Spleen (tissue), 11 donors: ENCODE measurements around the gene CCL16. TPM values are rescaled to one million over a fixed set of nuclear protein-coding genes. Genes with fewer than 3 reads are reported as not detected.

ENCODE experiments used
- DNase-seq: peaks from one replicate; pipeline ENCODE4 v3.0.0-alpha.2; 2020
- H3K27ac ChIP-seq, 8 donors: fragments of 200-600 bp; sonication (generic) in 7 of 8; 1 replicate in 4 of 8; 2 replicates in 4 of 8; pipeline versions ENCODE4 v1.5.0 to v1.8.0; 2016 to 2021; ENCODE audit warnings: inconsistent platforms in 4 of 8, mild to moderate bottlenecking in 4 of 8, moderate library complexity in 1 of 8
- H3K27me3 ChIP-seq, 7 donors: fragments of 200-600 bp; sonication (generic) in 6 of 7; replicated peaks in 1 of 7; 1 replicate in 4 of 7; 2 replicates in 3 of 7; pipeline versions ENCODE4 v1.5.0 to v1.8.0; 2016 to 2021; ENCODE audit warnings: inconsistent platforms in 3 of 7, mild to moderate bottlenecking in 1 of 7
- H3K36me3 ChIP-seq, 6 donors: fragments of 200-600 bp; sonication (generic) in 5 of 6; 1 replicate in 4 of 6; 2 replicates in 2 of 6; pipeline versions ENCODE4 v1.5.0 to v1.8.0; 2016 to 2021; ENCODE audit warnings: inconsistent platforms in 2 of 6
- H3K4me1 ChIP-seq, 6 donors: fragments of 200-600 bp; sonication (generic) in 5 of 6; 1 replicate in 3 of 6; 2 replicates in 3 of 6; pipeline versions ENCODE4 v1.5.0 to v1.8.0; 2016 to 2021; ENCODE audit warnings: inconsistent platforms in 3 of 6
- H3K4me3 ChIP-seq, 8 donors: fragments of 200-600 bp; sonication (generic) in 7 of 8; 1 replicate in 4 of 8; 2 replicates in 4 of 8; pipeline versions ENCODE4 v1.5.0 to v1.8.0; 2016 to 2021; ENCODE audit warnings: inconsistent platforms in 4 of 8, mild to moderate bottlenecking in 4 of 8, moderate library complexity in 2 of 8
- H3K9me3 ChIP-seq, 8 donors: fragments of 200-600 bp; sonication (generic) in 7 of 8; 1 replicate in 4 of 8; 2 replicates in 4 of 8; pipeline versions ENCODE4 v1.5.0 to v1.8.0; 2016 to 2021; ENCODE audit warnings: inconsistent platforms in 4 of 8
- POLR2A ChIP-seq, 3 donors: fragments of 450-650 bp; IDR thresholded peaks; one replicate each; pipeline ENCODE4 v1.5.1; 2017; ENCODE audit warnings: antibody characterized with exemption in 3 of 3, mild to moderate bottlenecking in 1 of 3
- POLR2AphosphoS5 ChIP-seq, 3 donors: sonication (generic); formaldehyde crosslinking; IDR thresholded peaks; one replicate each; pipeline ENCODE4 v1.5.1; 2017; ENCODE audit warnings: antibody characterized with exemption in 3 of 3
- WGBS, 5 donors: extraction: QIAGEN DNeasy Blood & Tissue Kit in 3 of 5; methylation state at CpG; one replicate each; pipeline versions ENCODE4 v1.1.5 to v1.1.7; 2013 to 2018; 5-methylcytosine and 5-hydroxymethylcytosine counted together
- intact Hi-C: fragments of 100-400 bp; cut with DNase I; formaldehyde crosslinking; loops from one replicate; pipeline ENCODE4 v1.15.0; 2023; ENCODE audit warnings: low total_unique reads
- polyA plus RNA-seq, 3 donors: library from polyadenylated mRNA; stranded (reverse); fragments of 200-250 nt; gene quantifications; one replicate each; pipeline ENCODE4 v1.2.1, GENCODE V29; 2013
- total RNA-seq, 7 donors: library from RNA; depleted of rRNA in 3 of 7; stranded (reverse); fragments of >200 nt in 3 of 7; fragmentation: NEBNext Ultra II Directional in 4 of 7; extraction: Animal tissue kit (Norgen Biotek cat#: 25700) in 4 of 7; gene quantifications; one replicate each; pipeline versions ENCODE4 v1.1.0 to v1.2.1, GENCODE V29; 2016 to 2021
- TF ChIP-seq, protein P1 (sequence below), 11 experiments: fragments of 200-600 bp in 7 of 11; fragments of 450-650 bp in 4 of 11; sonication (generic) in 4 of 11; IDR thresholded peaks in 8 of 11; conservative IDR thresholded peaks in 3 of 11; 1 replicate in 7 of 11; 2 replicates in 4 of 11; pipeline versions ENCODE4 v1.4.0 to v1.8.0; 2016 to 2021; ENCODE audit warnings: antibody characterized with exemption in 11 of 11, inconsistent platforms in 4 of 11, mild to moderate bottlenecking in 1 of 11
- donor health status: healthy with polysubstance abuse.
- donor health status: DM: no; HTN: no; CAD: no; lungs with moderate emphysema.
- donor health status: DM: no; HTN: no; CAD: no.
- donor health status: Bipolar disorder and iron deficiency.
- donor health status: healthy.
- donor health status: DM: no; HTN: no; CAD: no.
- donor health status: DM: yes; HTN: yes; CAD: no.

Gene CCL16
- total and polyA plus RNA-seq, 10 donors = 0.27 to 8.4 (median 1.7) TPM

DNA sequence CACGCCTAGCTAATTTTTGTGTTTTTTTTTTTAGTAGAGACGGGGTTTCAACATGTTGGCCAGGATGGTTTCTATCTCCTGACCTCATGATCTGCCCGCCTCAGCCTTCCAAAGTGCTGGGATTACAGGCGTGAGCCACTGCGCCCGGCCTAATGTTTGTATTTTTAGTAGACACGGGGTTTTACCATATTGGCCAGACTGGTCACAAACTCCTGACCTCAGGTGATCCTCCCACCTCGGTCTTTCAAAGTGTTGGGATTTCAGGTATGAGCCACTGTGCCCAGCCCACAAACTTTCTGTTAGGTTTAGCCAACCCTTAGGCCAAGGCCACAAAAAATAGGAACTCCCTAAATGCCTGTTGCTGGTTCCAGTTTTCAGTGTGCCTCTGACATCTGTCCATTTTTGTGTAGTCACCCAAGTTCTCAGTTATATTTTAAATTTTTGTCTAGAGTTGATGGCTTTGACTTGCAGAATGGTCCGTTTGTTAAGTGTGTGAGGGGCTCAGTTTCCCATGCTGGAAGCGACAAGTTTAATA is 12.7 kb downstream of the CCL16 start:
- Histone ChIP-seq H3K36me3 (no peaks in the 10 kb centered on the region), H3K9me3 (no peaks in the 10 kb centered on the region), H3K27ac (no peak overlapping the region), H3K4me1 (peaks cover 6 to 28% (median 12%) of the 10 kb centered on the region in 6 donors), H3K4me3 (no peak overlapping the region), H3K27me3 (peaks cover 0 to 7% (median 0%) of the 10 kb centered on the region in 7 donors)
- TF ChIP-seq POLR2AphosphoS5 (IDR thresholded peaks at IDR 0.05) = no peak
- TF ChIP-seq POLR2A (IDR thresholded peaks at IDR 0.05) = no peak
- TF ChIP-seq, protein P1, sequence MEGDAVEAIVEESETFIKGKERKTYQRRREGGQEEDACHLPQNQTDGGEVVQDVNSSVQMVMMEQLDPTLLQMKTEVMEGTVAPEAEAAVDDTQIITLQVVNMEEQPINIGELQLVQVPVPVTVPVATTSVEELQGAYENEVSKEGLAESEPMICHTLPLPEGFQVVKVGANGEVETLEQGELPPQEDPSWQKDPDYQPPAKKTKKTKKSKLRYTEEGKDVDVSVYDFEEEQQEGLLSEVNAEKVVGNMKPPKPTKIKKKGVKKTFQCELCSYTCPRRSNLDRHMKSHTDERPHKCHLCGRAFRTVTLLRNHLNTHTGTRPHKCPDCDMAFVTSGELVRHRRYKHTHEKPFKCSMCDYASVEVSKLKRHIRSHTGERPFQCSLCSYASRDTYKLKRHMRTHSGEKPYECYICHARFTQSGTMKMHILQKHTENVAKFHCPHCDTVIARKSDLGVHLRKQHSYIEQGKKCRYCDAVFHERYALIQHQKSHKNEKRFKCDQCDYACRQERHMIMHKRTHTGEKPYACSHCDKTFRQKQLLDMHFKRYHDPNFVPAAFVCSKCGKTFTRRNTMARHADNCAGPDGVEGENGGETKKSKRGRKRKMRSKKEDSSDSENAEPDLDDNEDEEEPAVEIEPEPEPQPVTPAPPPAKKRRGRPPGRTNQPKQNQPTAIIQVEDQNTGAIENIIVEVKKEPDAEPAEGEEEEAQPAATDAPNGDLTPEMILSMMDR (IDR thresholded peaks at IDR 0.05 in 8 of 11, conservative IDR thresholded peaks at IDR 0.05 in 3 of 11) = no peak
- intact Hi-C loops = no loop called here
- WGBS, 5 donors = 77 to 88% (median 82%) methylated on average over 10 of the region's 10 CpGs
- no peak for DNase-seq

DNA sequence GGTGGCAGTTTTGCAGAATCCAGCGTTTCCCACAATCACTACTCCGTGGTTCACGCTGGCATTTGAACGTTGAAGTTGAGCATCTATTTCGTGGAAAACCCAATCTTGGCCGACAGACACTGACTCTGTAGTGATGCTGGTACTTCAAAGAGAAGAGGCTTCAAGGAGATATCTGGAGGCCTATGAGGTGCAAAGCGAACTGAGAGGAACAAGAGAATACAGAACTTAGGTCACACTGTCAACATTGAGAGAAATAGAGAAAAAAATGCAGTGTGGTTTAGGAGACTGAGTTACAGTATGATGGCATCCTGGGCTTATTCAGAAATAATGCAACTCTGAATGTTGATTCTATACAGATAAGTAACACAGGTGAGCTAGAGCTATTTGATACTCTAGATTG is 16.0 kb downstream of the CCL16 start:
- no peak overlapping the region for H3K4me3 ChIP-seq
- no peak overlapping the region for H3K27ac ChIP-seq
- intact Hi-C loops = no loop called here
- H3K27me3 ChIP-seq = peaks cover 0 to 17% (median 0%) of the 10 kb centered on the region in 7 donors
- TF ChIP-seq, protein P1 (IDR thresholded peaks at IDR 0.05 in 8 of 11, conservative IDR thresholded peaks at IDR 0.05 in 3 of 11) = no peak
- no peak for TF ChIP-seq POLR2AphosphoS5 (IDR thresholded peaks at IDR 0.05)
- TF ChIP-seq POLR2A (IDR thresholded peaks at IDR 0.05) = no peak
- no peaks in the 10 kb centered on the region for H3K36me3 ChIP-seq
- peaks cover 0 to 8% (median 5%) of the 10 kb centered on the region in 6 donors for H3K4me1 ChIP-seq
- no peaks in the 10 kb centered on the region for H3K9me3 ChIP-seq
- WGBS, 5 donors = 84 to 95% (median 92%) methylated on average over 7 of the region's 7 CpGs
- no peak for DNase-seq

DNA sequence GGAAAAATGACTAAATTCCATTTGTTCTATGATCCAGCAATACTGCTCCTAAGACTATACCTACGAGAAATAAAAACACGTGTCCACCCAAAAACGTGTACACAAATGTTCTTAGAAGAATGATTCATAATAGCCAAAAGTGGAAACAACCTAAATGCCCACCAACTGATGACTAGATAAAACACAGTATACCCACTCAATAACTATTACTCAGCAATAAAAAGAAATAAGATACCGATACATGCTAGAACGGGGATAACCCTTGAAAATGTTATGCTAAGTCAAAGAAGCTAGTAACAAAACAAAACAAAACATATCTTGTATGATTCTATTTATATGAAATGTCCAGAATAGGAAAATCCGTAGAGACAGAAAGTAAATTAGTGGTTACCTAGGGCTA is 17.6 kb downstream of the CCL16 start:
- Histone ChIP-seq H3K36me3 (no peaks in the 10 kb centered on the region), H3K27ac (no peak overlapping the region), H3K27me3 (peaks cover 0 to 13% (median 0%) of the 10 kb centered on the region in 7 donors), H3K9me3 (no peaks in the 10 kb centered on the region), H3K4me1 (no peaks in the 10 kb centered on the region), H3K4me3 (no peak overlapping the region)
- WGBS, 5 donors = 76 to 83% (median 81%) methylated on average over 6 of the region's 6 CpGs
- no peak for DNase-seq
- intact Hi-C loops = no loop called here
- no peak for TF ChIP-seq POLR2A (IDR thresholded peaks at IDR 0.05)

DNA sequence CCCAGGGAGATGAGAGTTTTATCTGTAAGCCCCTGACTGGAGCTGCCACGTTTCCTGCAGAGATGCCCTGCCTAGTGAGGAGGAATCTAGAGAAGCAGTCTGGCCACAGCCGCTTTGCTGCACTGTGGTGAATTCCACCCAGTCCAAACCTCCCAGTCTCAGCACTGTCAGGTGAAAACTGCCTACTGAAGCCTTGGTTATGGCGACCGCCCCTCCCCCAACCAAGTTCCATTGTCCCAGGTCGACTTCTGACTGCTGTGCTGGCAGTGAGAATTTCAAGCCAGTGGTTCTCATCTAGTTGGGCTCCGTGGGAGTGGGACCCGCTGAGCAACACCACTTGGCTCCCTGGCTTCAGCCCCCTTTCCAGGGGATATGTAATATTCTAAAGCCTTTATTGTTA is 27.6 kb downstream of the CCL16 start:
- TF ChIP-seq POLR2A (IDR thresholded peaks at IDR 0.05) (no peak), POLR2AphosphoS5 (IDR thresholded peaks at IDR 0.05) (no peak)
- TF ChIP-seq, protein P1 (IDR thresholded peaks at IDR 0.05 in 8 of 11, conservative IDR thresholded peaks at IDR 0.05 in 3 of 11) = no peak
- H3K4me1 ChIP-seq = no peaks in the 10 kb centered on the region
- H3K4me3 ChIP-seq = no peak overlapping the region
- peaks cover 0 to 12% (median 0%) of the 10 kb centered on the region in 7 donors for H3K27me3 ChIP-seq
- DNase-seq = no peak
- H3K27ac ChIP-seq = no peak overlapping the region
- H3K36me3 ChIP-seq = no peaks in the 10 kb centered on the region
- no peaks in the 10 kb centered on the region for H3K9me3 ChIP-seq
- WGBS, 5 donors = 64 to 82% (median 69%) methylated on average over 6 to 7 of the region's 7 CpGs
- intact Hi-C loops = no loop called here
